HK-2 (cell line): ENCODE data around the gene CGB2.

Experiments used
- DNase-seq: peaks from one replicate; pipeline ENCODE4 v3.0.0-alpha.2; 2018; ENCODE audit not compliant: unreplicated experiment

The CGB2 gene

DNA sequence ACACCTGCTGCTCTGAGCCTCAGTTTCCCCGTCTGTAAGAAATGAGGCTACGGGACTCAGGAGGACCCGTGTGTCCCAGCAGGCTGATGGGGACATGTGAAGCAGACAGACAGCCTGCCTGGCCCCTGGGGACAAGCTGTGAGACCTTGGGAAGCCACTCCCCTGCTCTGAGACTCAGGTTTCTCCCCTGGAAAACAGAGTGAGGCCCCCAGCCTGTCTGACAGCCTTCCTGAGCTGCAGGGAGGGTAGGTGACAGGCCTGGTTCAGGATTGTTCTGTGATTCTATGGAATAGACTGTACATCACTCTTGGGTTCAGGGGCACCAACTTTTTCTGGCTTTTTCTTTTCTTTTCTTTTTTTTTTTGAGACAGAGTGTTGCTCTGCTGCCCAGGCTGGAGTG, 35.9 kb downstream of the CGB2 start:
- DNase-seq, result no peak

DNA sequence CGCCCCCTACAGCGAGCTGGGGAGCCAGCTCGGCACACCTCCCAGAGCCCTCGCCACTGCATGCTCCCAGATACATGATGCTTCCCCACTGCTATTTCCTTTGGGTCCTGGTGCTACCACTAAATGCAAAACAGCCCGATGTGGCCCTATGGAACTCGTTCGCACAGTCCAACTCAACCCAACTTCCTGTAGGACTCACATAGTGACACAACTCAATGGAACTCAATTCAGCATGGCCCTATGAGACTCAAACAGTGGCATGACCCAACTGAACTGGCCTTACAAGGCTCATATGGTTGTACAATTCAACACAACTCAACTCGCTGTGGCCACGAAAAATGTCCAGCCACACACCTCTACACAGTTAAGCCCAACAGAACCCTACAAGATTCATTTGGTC, 37.3 kb downstream of the CGB2 start:
- DNase-seq, result no peak

- no peak for DNase-seq
Measured at GRCh38 chr19:49070416-49070815, 38.7 kb downstream of the CGB2 start.

- peak; percentile 75 for DNase-seq
Measured at GRCh38 chr19:49071860-49072547, 40.3 kb downstream of the CGB2 start.

GRCh38 chr19:49073514-49074378, 42.1 kb downstream of the CGB2 start:
- DNase-seq, result peak; percentile 39

GRCh38 chr19:49074869-49075268, 43.2 kb downstream of the CGB2 start:
- peak; percentile 55 for DNase-seq

- DNase-seq, result no peak
Measured at GRCh38 chr19:49080392-49080791, 48.7 kb downstream of the CGB2 start.

- DNase-seq, result no peak
Measured at GRCh38 chr19:49081273-49081672, 49.6 kb downstream of the CGB2 start.
